K562 (cell line): ENCODE results near the gene OPTN. TPM values are rescaled to one million over a fixed set of nuclear protein-coding genes. Genes with fewer than 3 reads are reported as not detected.

Source experiments
- CREB3 ChIP-seq: fragments of 450-650 bp; conservative IDR thresholded peaks from 2 replicates; pipeline ENCODE4 v1.6.1; 2016; ENCODE audit warnings: missing genetic modification characterization, low read depth, mild to moderate bottlenecking, missing compliant biosample characterization, moderate library complexity
- E2F6 ChIP-seq, 2 experiments: IDR thresholded peaks; 2 replicates each; pipeline ENCODE4 v1.6.1; 2011; ENCODE audit warnings: borderline replicate concordance in 1 of 2, control low read depth in 1 of 2, low read depth in 1 of 2, low read length in 1 of 2, mild to moderate bottlenecking in 1 of 2, mixed read lengths in 1 of 2, moderate library complexity in 1 of 2; ENCODE audit not compliant: insufficient read depth in 1 of 2, insufficient read length in 1 of 2, poor library complexity in 1 of 2, severe bottlenecking in 1 of 2; ENCODE audit errors: extremely low read depth in 1 of 2
- NFIX ChIP-seq: fragments of 250-450 bp; sonication (Bioruptor Pico); IDR thresholded peaks from 2 replicates; pipeline ENCODE4 v1.4.0; 2020; ENCODE audit warnings: low read depth, mild to moderate bottlenecking, moderate library complexity
- NR2C1 ChIP-seq, 2 experiments: fragments of 450-650 bp; IDR thresholded peaks; 2 replicates each; pipeline ENCODE4 v1.6.1; 2017; ENCODE audit warnings: mild to moderate bottlenecking in 2 of 2, antibody characterized with exemption in 1 of 2, inconsistent platforms in 1 of 2, missing compliant biosample characterization in 1 of 2, missing genetic modification characterization in 1 of 2
- SMARCA5 ChIP-seq: fragments of 450-650 bp; IDR thresholded peaks from 2 replicates; pipeline ENCODE4 v1.6.1; 2016
- SMARCB1 ChIP-seq: IDR thresholded peaks from 2 replicates; pipeline ENCODE4 v1.6.1; 2011; ENCODE audit warnings: improper control_type of control experiment, low read depth; ENCODE audit not compliant: insufficient read length
- SPI1 ChIP-seq: IDR thresholded peaks from 2 replicates; pipeline ENCODE4 v1.6.1; 2011; ENCODE audit warnings: low read depth, low read length, control low read depth, borderline replicate concordance
- WHSC1 ChIP-seq: IDR thresholded peaks from one replicate; pipeline ENCODE4 v1.6.1; 2012; ENCODE audit warnings: low read length, control low read depth, inconsistent platforms
- ZBTB40 ChIP-seq, 2 experiments: fragments of 450-650 bp in 1 of 2; sonication (generic) in 1 of 2; formaldehyde crosslinking in 1 of 2; IDR thresholded peaks; 2 replicates each; pipeline versions ENCODE4 v1.7.1 to v1.9.0; 2016 to 2022; ENCODE audit warnings: inconsistent platforms in 1 of 2, mild to moderate bottlenecking in 1 of 2, missing genetic modification reagents in 1 of 2
- ZNF263 ChIP-seq: sonication (generic); formaldehyde crosslinking; IDR thresholded peaks from 2 replicates; pipeline ENCODE4 v1.8.0; 2022; ENCODE audit warnings: mild to moderate bottlenecking, missing genetic modification reagents, borderline replicate concordance
- ZNF79 ChIP-seq: fragments of 250-450 bp; sonication (Bioruptor Pico); IDR thresholded peaks from 2 replicates; pipeline ENCODE4 v1.4.0; 2020; ENCODE audit warnings: low read depth, mild to moderate bottlenecking, moderate library complexity
- polyA plus RNA-seq, 8 experiments: library from polyadenylated mRNA; depleted of rRNA in 4 of 8; stranded (reverse) in 5 of 8; unstranded in 3 of 8; fragments of >200 nt; fragmentation: Nextera tagmentation in 2 of 8; fragmentation: Illumina TruSeq in 1 of 8; extraction: Ambion mirVana in 2 of 8; extraction: Trizol in 1 of 8; gene quantifications; 2 replicates each; pipeline versions ENCODE4 v1.2.1 to v1.2.3, GENCODE V29; 2011 to 2014; ENCODE audit warnings: inconsistent platforms in 1 of 8, missing spikeins in 1 of 8
- total RNA-seq, 7 experiments: library from RNA; depleted of rRNA in 6 of 7; stranded (reverse); fragments of >200 nt in 6 of 7; fragmentation: Illumina TruSeq in 2 of 7; extraction: Trizol in 2 of 7; gene quantifications; 2 replicates each; pipeline versions ENCODE4 v1.2.1 to v1.2.3, GENCODE V29; 2011 to 2021; ENCODE audit warnings: low replicate concordance in 1 of 7
- TF ChIP-seq, protein P1 (sequence below): fragments of 250-450 bp; sonication (Bioruptor Pico); IDR thresholded peaks from 2 replicates; pipeline ENCODE4 v1.4.0; 2020; ENCODE audit warnings: mild to moderate bottlenecking, moderate library complexity

Gene OPTN
- total and polyA plus RNA-seq, 9 of the 15 experiments (the other 6 are each of a cell fraction or from before 2014, with no cell fraction given), result 2.2 to 6.8 (median 5.0) TPM

DNA sequence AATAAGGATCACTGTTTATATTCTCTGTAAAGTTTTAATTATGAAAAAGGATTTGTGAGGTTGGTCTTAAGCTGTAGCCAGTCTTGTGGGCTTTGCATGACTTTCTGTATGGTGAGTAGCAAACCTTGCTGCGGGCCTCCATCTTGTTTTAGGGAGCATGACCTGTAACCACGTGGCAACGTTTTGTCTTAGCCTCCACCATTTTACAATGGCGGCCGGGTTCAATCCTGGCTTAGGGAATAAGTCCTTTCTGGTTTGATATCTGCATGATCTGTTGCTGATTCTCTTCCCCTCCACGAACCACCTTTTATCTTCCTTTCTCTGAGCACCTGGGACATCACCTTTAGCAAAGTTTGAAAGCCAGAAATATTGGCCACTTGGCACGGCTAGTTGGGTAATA lies 32.5 kb upstream of the OPTN start (continued):
- TF ChIP-seq, protein P1, sequence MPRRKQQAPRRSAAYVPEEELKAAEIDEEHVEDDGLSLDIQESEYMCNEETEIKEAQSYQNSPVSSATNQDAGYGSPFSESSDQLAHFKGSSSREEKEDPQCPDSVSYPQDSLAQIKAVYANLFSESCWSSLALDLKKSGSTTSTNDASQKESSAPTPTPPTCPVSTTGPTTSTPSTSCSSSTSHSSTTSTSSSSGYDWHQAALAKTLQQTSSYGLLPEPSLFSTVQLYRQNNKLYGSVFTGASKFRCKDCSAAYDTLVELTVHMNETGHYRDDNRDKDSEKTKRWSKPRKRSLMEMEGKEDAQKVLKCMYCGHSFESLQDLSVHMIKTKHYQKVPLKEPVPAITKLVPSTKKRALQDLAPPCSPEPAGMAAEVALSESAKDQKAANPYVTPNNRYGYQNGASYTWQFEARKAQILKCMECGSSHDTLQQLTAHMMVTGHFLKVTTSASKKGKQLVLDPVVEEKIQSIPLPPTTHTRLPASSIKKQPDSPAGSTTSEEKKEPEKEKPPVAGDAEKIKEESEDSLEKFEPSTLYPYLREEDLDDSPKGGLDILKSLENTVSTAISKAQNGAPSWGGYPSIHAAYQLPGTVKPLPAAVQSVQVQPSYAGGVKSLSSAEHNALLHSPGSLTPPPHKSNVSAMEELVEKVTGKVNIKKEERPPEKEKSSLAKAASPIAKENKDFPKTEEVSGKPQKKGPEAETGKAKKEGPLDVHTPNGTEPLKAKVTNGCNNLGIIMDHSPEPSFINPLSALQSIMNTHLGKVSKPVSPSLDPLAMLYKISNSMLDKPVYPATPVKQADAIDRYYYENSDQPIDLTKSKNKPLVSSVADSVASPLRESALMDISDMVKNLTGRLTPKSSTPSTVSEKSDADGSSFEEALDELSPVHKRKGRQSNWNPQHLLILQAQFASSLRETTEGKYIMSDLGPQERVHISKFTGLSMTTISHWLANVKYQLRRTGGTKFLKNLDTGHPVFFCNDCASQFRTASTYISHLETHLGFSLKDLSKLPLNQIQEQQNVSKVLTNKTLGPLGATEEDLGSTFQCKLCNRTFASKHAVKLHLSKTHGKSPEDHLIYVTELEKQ (CRISPR knock-in tag), result no peak
- TF ChIP-seq WHSC1 (no peak), SMARCA5 (no peak), NFIX (CRISPR knock-in tag) (no peak), ZBTB40 (IDR thresholded peaks at IDR 0.05) (no peak), ZBTB40 (CRISPR knock-in tag; IDR thresholded peaks at IDR 0.05) (no peak), E2F6 (IDR thresholded peaks at IDR 0.05; ENCODE audit: borderline replicate concordance in 1 of 2, extremely low read depth in 1 of 2, insufficient read depth in 1 of 2, insufficient read length in 1 of 2, low read depth in 1 of 2, low read length in 1 of 2, poor library complexity in 1 of 2, severe bottlenecking in 1 of 2) (no peak), SPI1 (no peak), CREB3 (tag) (peak; percentile 67), ZNF79 (no peak), ZNF263 (CRISPR knock-in tag) (no peak), SMARCB1 (no peak), NR2C1 (IDR thresholded peaks at IDR 0.05) (no peak), NR2C1 (tag; IDR thresholded peaks at IDR 0.05) (peak; percentile 67)
